Mesenchymal stem cell (in vitro differentiated cells and primary cell): ENCODE data around the gene OR4B1.
"Not testable (repeated sequence)": the region's sequence is repeated elsewhere in the genome, so short reads cannot be mapped to it uniquely, and the experiment has no call there.

ENCODE experiments used
- DNase-seq: peaks from one replicate; pipeline ENCODE4 v3.0.0-alpha.2; 2013
- H2AFZ ChIP-seq: one replicate; pipeline ENCODE4 v1.6.1; 2013; ENCODE audit warnings: low read depth, mild to moderate bottlenecking, control low read depth, inconsistent platforms, low read length, moderate library complexity
- H2AK5ac ChIP-seq: 2 replicates; pipeline ENCODE4 v1.6.1; 2013; ENCODE audit warnings: low read length, moderate library complexity, mild to moderate bottlenecking, inconsistent platforms; ENCODE audit not compliant: severe bottlenecking
- H2BK120ac ChIP-seq: one replicate; pipeline ENCODE4 v1.6.1; 2013; ENCODE audit warnings: low read depth, mild to moderate bottlenecking, inconsistent platforms, low read length, moderate library complexity
- H2BK12ac ChIP-seq, 2 experiments: one replicate each; pipeline ENCODE4 v1.6.1; 2013; ENCODE audit warnings: inconsistent platforms in 2 of 2, low read length in 2 of 2, mild to moderate bottlenecking in 2 of 2, moderate library complexity in 2 of 2, control low read depth in 1 of 2
- H2BK15ac ChIP-seq: one replicate; pipeline ENCODE4 v1.6.1; 2013; ENCODE audit warnings: mild to moderate bottlenecking, low read depth, inconsistent platforms; ENCODE audit not compliant: poor library complexity, severe bottlenecking
- H2BK5ac ChIP-seq: 2 replicates; pipeline ENCODE4 v1.6.1; 2013; ENCODE audit warnings: low read depth, mild to moderate bottlenecking, low read length, control low read depth, inconsistent platforms; ENCODE audit not compliant: poor library complexity, severe bottlenecking
- H3K14ac ChIP-seq, 2 experiments: one replicate each; pipeline ENCODE4 v1.6.1; 2013; ENCODE audit warnings: inconsistent platforms in 2 of 2, low read length in 2 of 2, control low read depth in 1 of 2, mild to moderate bottlenecking in 1 of 2, moderate library complexity in 1 of 2
- H3K18ac ChIP-seq, 2 experiments: one replicate each; pipeline ENCODE4 v1.6.1; 2013; ENCODE audit warnings: inconsistent platforms in 2 of 2, low read length in 2 of 2, control low read depth in 1 of 2, low read depth in 1 of 2, mild to moderate bottlenecking in 1 of 2
- H3K23ac ChIP-seq, 2 experiments: one replicate each; pipeline ENCODE4 v1.6.1; 2013; ENCODE audit warnings: inconsistent platforms in 2 of 2, low read length in 2 of 2, mild to moderate bottlenecking in 2 of 2, moderate library complexity in 2 of 2, control low read depth in 1 of 2
- H3K27ac ChIP-seq: 2 replicates; pipeline ENCODE4 v1.5.1; 2013; ENCODE audit warnings: mild to moderate bottlenecking, moderate library complexity, low read length, control low read depth, inconsistent platforms; ENCODE audit not compliant: poor library complexity, severe bottlenecking
- H3K27me3 ChIP-seq, 2 experiments: 2 replicates each; pipeline versions ENCODE4 v1.6.1 to v1.7.0; 2013; ENCODE audit warnings: low read length in 2 of 2, mild to moderate bottlenecking in 2 of 2, moderate library complexity in 2 of 2, control low read depth in 1 of 2, inconsistent platforms in 1 of 2; ENCODE audit not compliant: control insufficient read depth in 1 of 2, insufficient read depth in 1 of 2
- H3K36me3 ChIP-seq, 2 experiments: 2 replicates each; pipeline versions ENCODE4 v1.6.1 to v1.7.0; 2013; ENCODE audit warnings: low read length in 2 of 2, control low read depth in 1 of 2, inconsistent platforms in 1 of 2, low read depth in 1 of 2, mild to moderate bottlenecking in 1 of 2; ENCODE audit not compliant: insufficient read depth in 2 of 2, control insufficient read depth in 1 of 2
- H3K4ac ChIP-seq, 2 experiments: one replicate each; pipeline ENCODE4 v1.6.1; 2013; ENCODE audit warnings: inconsistent platforms in 2 of 2, low read length in 2 of 2, mild to moderate bottlenecking in 2 of 2, moderate library complexity in 2 of 2, control low read depth in 1 of 2, low read depth in 1 of 2
- H3K4me1 ChIP-seq: 2 replicates; pipeline ENCODE4 v1.6.1; 2013; ENCODE audit warnings: low read depth, low read length, control low read depth; ENCODE audit not compliant: control insufficient read depth, insufficient read depth
- H3K4me2 ChIP-seq: 2 replicates; pipeline ENCODE4 v1.6.1; 2013; ENCODE audit warnings: low read length, mild to moderate bottlenecking, inconsistent platforms; ENCODE audit not compliant: poor library complexity, severe bottlenecking
- H3K4me3 ChIP-seq, 2 experiments: 2 replicates each; pipeline versions ENCODE4 v1.5.1 to v1.7.0; 2013; ENCODE audit warnings: low read length in 2 of 2, mild to moderate bottlenecking in 2 of 2, control low read depth in 1 of 2, low read depth in 1 of 2; ENCODE audit not compliant: insufficient read depth in 1 of 2
- H3K79me1 ChIP-seq: replicated peaks from 2 replicates; pipeline ENCODE4 v1.6.1; 2013; ENCODE audit warnings: mild to moderate bottlenecking, control low read depth, low read length, inconsistent platforms; ENCODE audit not compliant: poor library complexity, severe bottlenecking
- H3K9ac ChIP-seq: 2 replicates; pipeline ENCODE4 v1.7.0; 2013; ENCODE audit warnings: mild to moderate bottlenecking, low read length, moderate library complexity
- H3K9me3 ChIP-seq: 2 replicates; pipeline ENCODE4 v1.7.0; 2013; ENCODE audit warnings: mild to moderate bottlenecking, low read length; ENCODE audit not compliant: control insufficient read depth
- H4K8ac ChIP-seq: one replicate; pipeline ENCODE4 v1.6.1; 2013; ENCODE audit warnings: inconsistent platforms, mild to moderate bottlenecking, low read length, moderate library complexity
- H4K91ac ChIP-seq: one replicate; pipeline ENCODE4 v1.6.1; 2013; ENCODE audit warnings: mild to moderate bottlenecking, low read length, inconsistent platforms
- WGBS: methylation state at CpG from one replicate; pipeline ENCODE4 v1.1.7; 2013; ENCODE audit warnings: mixed read lengths; 5-methylcytosine and 5-hydroxymethylcytosine counted together

The OR4B1 gene

GRCh38 chr11:48180627-48181026 is 36.0 kb upstream of the OR4B1 start:
- Histone ChIP-seq H2BK5ac (no peak overlapping the region), H3K4me1 (no peaks in the 10 kb centered on the region), H3K4ac (no peak overlapping the region), H4K8ac (no peak overlapping the region), H3K14ac (no peak overlapping the region), H3K36me3 (no peaks in the 10 kb centered on the region), H2BK12ac (no peak overlapping the region), H3K23ac (no peak overlapping the region), H3K4me3 (no peak overlapping the region), H3K27me3 (peaks cover 3 to 4% of the 10 kb centered on the region in 2 experiments), H3K18ac (no peak overlapping the region), H2AK5ac (no peak overlapping the region), H2BK15ac (no peak overlapping the region), H3K9ac (no peak overlapping the region), H3K9me3 (no peaks in the 10 kb centered on the region), H3K4me2 (no peak overlapping the region), H2BK120ac (no peak overlapping the region), H3K79me1 (no peaks in the 10 kb centered on the region), H2AFZ (no peak overlapping the region), H3K27ac (no peak overlapping the region), H4K91ac (no peak overlapping the region)
- WGBS, result 83% methylated on average over 6 of the region's 6 CpGs
- no peak for DNase-seq

- Histone ChIP-seq H2AK5ac (no peak overlapping the region), H2BK12ac (no peak overlapping the region), H2AFZ (no peak overlapping the region), H3K4me3 (no peak overlapping the region), H4K8ac (no peak overlapping the region), H3K18ac (no peak overlapping the region), H3K9me3 (no peaks in the 10 kb centered on the region), H2BK120ac (no peak overlapping the region), H2BK15ac (no peak overlapping the region), H3K4ac (no peak overlapping the region), H3K9ac (no peak overlapping the region), H4K91ac (no peak overlapping the region), H3K27me3 (peaks cover 3 to 4% of the 10 kb centered on the region in 2 experiments), H3K4me2 (no peak overlapping the region), H2BK5ac (no peak overlapping the region), H3K36me3 (no peaks in the 10 kb centered on the region), H3K14ac (no peak overlapping the region), H3K79me1 (no peaks in the 10 kb centered on the region), H3K4me1 (no peaks in the 10 kb centered on the region), H3K27ac (no peak overlapping the region), H3K23ac (no peak overlapping the region)
- 80% methylated on average over 4 of the region's 4 CpGs for WGBS
- no peak for DNase-seq
Measured at GRCh38 chr11:48182860-48183526, 33.6 kb upstream of the OR4B1 start.

DNA sequence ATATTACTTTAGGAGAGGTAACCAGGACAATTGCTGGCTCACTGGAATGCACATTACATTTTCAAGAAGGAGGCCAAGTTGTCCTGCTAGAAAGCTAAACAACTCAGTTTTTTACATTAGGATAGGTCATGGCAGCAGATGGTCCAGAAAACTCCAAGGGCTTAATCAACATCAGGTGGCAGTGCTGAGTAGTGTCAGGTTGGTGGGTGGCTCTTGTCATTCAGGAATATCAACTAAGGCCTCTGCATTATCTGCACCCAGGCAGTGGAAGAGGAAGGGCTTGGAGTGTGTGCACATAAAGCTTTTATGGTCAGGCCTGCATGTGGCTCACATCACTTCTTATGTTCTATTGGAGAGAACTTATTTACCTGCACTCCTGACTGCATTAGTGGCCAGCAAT is 32.2 kb upstream of the OR4B1 start:
- H3K9me3 ChIP-seq, result no peaks in the 10 kb centered on the region
- no peak overlapping the region for H2BK12ac ChIP-seq
- H4K8ac ChIP-seq, result no peak overlapping the region
- no peak overlapping the region for H2AK5ac ChIP-seq
- H3K27ac ChIP-seq, result no peak overlapping the region
- no peak overlapping the region for H3K23ac ChIP-seq
- no peaks in the 10 kb centered on the region for H3K4me1 ChIP-seq
- H4K91ac ChIP-seq, result no peak overlapping the region
- H2BK120ac ChIP-seq, result no peak overlapping the region
- no peak for DNase-seq
- no peak overlapping the region for H2BK15ac ChIP-seq
- H3K18ac ChIP-seq, result no peak overlapping the region
- H3K9ac ChIP-seq, result no peak overlapping the region
- H3K4ac ChIP-seq, result no peak overlapping the region
- no peak overlapping the region for H3K14ac ChIP-seq
- no peak overlapping the region for H3K4me2 ChIP-seq
- no peak overlapping the region for H2AFZ ChIP-seq
- H3K36me3 ChIP-seq, result no peaks in the 10 kb centered on the region
- H3K27me3 ChIP-seq, result peaks cover 3 to 4% of the 10 kb centered on the region in 2 experiments
- H3K79me1 ChIP-seq, result no peaks in the 10 kb centered on the region
- no peak overlapping the region for H3K4me3 ChIP-seq
- H2BK5ac ChIP-seq, result no peak overlapping the region

- not testable (repeated sequence) for H3K27ac ChIP-seq, H3K23ac ChIP-seq, H3K79me1 ChIP-seq, DNase-seq, H3K4me1 ChIP-seq, H2AK5ac ChIP-seq, H3K14ac ChIP-seq, H3K18ac ChIP-seq, H2AFZ ChIP-seq, H2BK5ac ChIP-seq, H2BK120ac ChIP-seq, H2BK12ac ChIP-seq, H4K8ac ChIP-seq, H3K36me3 ChIP-seq, H3K9ac ChIP-seq, H3K27me3 ChIP-seq, H3K4ac ChIP-seq, H3K4me2 ChIP-seq, H4K91ac ChIP-seq, H2BK15ac ChIP-seq, H3K4me3 ChIP-seq
- peaks cover 16% of the 10 kb centered on the region for H3K9me3 ChIP-seq
- 67% methylated on average over 10 of the region's 10 CpGs for WGBS
Measured at GRCh38 chr11:48190906-48191654, 25.5 kb upstream of the OR4B1 start.
